GM23338 (cell line): ENCODE measurements around the gene ZBTB48. TPM values are rescaled to one million over a fixed set of nuclear protein-coding genes. Genes with fewer than 3 reads are reported as not detected.

Experiments used
- CTCF ChIP-seq, 2 experiments: fragments of 200-600 bp in 1 of 2; sonication (generic) in 1 of 2; conservative IDR thresholded peaks; 2 replicates each; pipeline versions ENCODE4 v1.5.1 to v1.6.1; 2016 to 2017; ENCODE audit warnings: antibody characterized with exemption in 2 of 2, low read depth in 2 of 2, mild to moderate bottlenecking in 2 of 2, moderate library complexity in 1 of 2
- JUNB ChIP-seq: IDR thresholded peaks from one replicate; pipeline ENCODE4 v1.6.1; 2016; ENCODE audit warnings: antibody characterized with exemption; ENCODE audit not compliant: unreplicated experiment
- NANOG ChIP-seq: IDR thresholded peaks from 2 replicates; pipeline ENCODE4 v1.6.1; 2016; ENCODE audit warnings: antibody characterized with exemption, borderline replicate concordance
- POLR2AphosphoS5 ChIP-seq: IDR thresholded peaks from 2 replicates; pipeline ENCODE4 v1.6.1; 2016; ENCODE audit warnings: antibody characterized with exemption, low read depth
- STAT1 ChIP-seq: IDR thresholded peaks from one replicate; pipeline ENCODE4 v1.6.1; 2016; ENCODE audit warnings: antibody characterized with exemption; ENCODE audit not compliant: unreplicated experiment
- polyA plus RNA-seq: library from polyadenylated mRNA; unstranded; fragments of >200 nt; fragmentation: Nextera tagmentation; extraction: Ambion mirVana; gene quantifications from 2 replicates; pipeline ENCODE4 v1.2.1, GENCODE V29; 2016
- total RNA-seq: library from RNA; depleted of rRNA; stranded (reverse); fragments of >200 nt; shearing (Covaris generic); gene quantifications from 2 replicates; pipeline ENCODE4 v1.2.3, GENCODE V29; 2014
- TF ChIP-seq, protein P1 (sequence below): fragments of 250-450 bp; sonication (Bioruptor Pico); IDR thresholded peaks from 2 replicates; pipeline ENCODE4 v1.5.0; 2020; ENCODE audit warnings: mild to moderate bottlenecking, moderate library complexity

Gene ZBTB48
- total and polyA plus RNA-seq, 2 experiments from 2014 or later, result 17.3 to 25.5 TPM

GRCh38 chr1:6587261-6588005, 7.6 kb downstream of the ZBTB48 start (continued):
- TF ChIP-seq, protein P1, sequence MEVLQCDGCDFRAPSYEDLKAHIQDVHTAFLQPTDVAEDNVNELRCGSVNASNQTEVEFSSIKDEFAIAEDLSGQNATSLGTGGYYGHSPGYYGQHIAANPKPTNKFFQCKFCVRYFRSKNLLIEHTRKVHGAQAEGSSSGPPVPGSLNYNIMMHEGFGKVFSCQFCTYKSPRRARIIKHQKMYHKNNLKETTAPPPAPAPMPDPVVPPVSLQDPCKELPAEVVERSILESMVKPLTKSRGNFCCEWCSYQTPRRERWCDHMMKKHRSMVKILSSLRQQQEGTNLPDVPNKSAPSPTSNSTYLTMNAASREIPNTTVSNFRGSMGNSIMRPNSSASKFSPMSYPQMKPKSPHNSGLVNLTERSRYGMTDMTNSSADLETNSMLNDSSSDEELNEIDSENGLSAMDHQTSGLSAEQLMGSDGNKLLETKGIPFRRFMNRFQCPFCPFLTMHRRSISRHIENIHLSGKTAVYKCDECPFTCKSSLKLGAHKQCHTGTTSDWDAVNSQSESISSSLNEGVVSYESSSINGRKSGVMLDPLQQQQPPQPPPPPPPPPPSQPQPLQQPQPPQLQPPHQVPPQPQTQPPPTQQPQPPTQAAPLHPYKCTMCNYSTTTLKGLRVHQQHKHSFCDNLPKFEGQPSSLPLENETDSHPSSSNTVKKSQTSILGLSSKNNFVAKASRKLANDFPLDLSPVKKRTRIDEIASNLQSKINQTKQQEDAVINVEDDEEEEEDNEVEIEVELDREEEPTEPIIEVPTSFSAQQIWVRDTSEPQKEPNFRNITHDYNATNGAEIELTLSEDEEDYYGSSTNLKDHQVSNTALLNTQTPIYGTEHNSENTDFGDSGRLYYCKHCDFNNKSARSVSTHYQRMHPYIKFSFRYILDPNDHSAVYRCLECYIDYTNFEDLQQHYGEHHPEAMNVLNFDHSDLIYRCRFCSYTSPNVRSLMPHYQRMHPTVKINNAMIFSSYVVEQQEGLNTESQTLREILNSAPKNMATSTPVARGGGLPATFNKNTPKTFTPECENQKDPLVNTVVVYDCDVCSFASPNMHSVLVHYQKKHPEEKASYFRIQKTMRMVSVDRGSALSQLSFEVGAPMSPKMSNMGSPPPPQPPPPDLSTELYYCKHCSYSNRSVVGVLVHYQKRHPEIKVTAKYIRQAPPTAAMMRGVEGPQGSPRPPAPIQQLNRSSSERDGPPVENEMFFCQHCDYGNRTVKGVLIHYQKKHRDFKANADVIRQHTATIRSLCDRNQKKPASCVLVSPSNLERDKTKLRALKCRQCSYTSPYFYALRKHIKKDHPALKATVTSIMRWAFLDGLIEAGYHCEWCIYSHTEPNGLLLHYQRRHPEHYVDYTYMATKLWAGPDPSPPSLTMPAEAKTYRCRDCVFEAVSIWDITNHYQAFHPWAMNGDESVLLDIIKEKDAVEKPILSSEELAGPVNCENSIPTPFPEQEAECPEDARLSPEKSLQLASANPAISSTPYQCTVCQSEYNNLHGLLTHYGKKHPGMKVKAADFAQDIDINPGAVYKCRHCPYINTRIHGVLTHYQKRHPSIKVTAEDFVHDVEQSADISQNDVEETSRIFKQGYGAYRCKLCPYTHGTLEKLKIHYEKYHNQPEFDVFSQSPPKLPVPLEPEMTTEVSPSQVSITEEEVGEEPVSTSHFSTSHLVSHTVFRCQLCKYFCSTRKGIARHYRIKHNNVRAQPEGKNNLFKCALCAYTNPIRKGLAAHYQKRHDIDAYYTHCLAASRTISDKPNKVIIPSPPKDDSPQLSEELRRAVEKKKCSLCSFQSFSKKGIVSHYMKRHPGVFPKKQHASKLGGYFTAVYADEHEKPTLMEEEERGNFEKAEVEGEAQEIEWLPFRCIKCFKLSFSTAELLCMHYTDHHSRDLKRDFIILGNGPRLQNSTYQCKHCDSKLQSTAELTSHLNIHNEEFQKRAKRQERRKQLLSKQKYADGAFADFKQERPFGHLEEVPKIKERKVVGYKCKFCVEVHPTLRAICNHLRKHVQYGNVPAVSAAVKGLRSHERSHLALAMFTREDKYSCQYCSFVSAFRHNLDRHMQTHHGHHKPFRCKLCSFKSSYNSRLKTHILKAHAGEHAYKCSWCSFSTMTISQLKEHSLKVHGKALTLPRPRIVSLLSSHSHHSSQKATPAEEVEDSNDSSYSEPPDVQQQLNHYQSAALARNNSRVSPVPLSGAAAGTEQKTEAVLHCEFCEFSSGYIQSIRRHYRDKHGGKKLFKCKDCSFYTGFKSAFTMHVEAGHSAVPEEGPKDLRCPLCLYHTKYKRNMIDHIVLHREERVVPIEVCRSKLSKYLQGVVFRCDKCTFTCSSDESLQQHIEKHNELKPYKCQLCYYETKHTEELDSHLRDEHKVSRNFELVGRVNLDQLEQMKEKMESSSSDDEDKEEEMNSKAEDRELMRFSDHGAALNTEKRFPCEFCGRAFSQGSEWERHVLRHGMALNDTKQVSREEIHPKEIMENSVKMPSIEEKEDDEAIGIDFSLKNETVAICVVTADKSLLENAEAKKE (CRISPR knock-in tag), result no peak
- no peak for TF ChIP-seq POLR2AphosphoS5
- TF ChIP-seq STAT1, result no peak
- no peak for TF ChIP-seq JUNB
- no peak for TF ChIP-seq CTCF (conservative IDR thresholded peaks at IDR 0.05; ENCODE audit: low read depth in 2 of 2)
- no peak for TF ChIP-seq NANOG
